LNCaP clone FGC (cell line): ENCODE measurements around the gene MIA3.
"Not testable (repeated sequence)": the region's sequence is repeated elsewhere in the genome, so short reads cannot be mapped to it uniquely, and the experiment has no call there.

Experiments
- DNase-seq: peaks from one replicate; pipeline ENCODE4 v3.0.0-alpha.2; 2011; ENCODE audit warnings: low read depth
- H3K4me3 ChIP-seq: 2 replicates; pipeline ENCODE4 v1.5.1; 2011; ENCODE audit warnings: mild to moderate bottlenecking, low read depth, low read length, control low read depth
- CTCF ChIP-seq: IDR thresholded peaks from 2 replicates; pipeline ENCODE4 v1.5.1; 2012; ENCODE audit warnings: mild to moderate bottlenecking; ENCODE audit not compliant: control insufficient read depth, insufficient read depth; ENCODE audit errors: extremely low read depth

The MIA3 gene

GRCh38 chr1:222601257-222601656 is 16.6 kb upstream of the MIA3 start:
- no peak overlapping the region for H3K4me3 ChIP-seq
- no peak for TF ChIP-seq CTCF
- no peak for DNase-seq

- no peak overlapping the region for H3K4me3 ChIP-seq
- no peak for TF ChIP-seq CTCF
- DNase-seq, result no peak
Observed at GRCh38 chr1:222606757-222607156, 11.1 kb upstream of the MIA3 start.

GRCh38 chr1:222609111-222609510 is 8.8 kb upstream of the MIA3 start:
- not testable (repeated sequence) for DNase-seq, H3K4me3 ChIP-seq

- TF ChIP-seq CTCF, result no peak
- H3K4me3 ChIP-seq, result no peak overlapping the region
- DNase-seq, result no peak
Observed at GRCh38 chr1:222610728-222611127, 7.2 kb upstream of the MIA3 start.

- TF ChIP-seq CTCF, result no peak
- H3K4me3 ChIP-seq, result no peak overlapping the region
- no peak for DNase-seq
Observed at GRCh38 chr1:222613627-222614026, 4.3 kb upstream of the MIA3 start.

- no peak for DNase-seq
- TF ChIP-seq CTCF, result no peak
- H3K4me3 ChIP-seq, result no peak overlapping the region
Observed at GRCh38 chr1:222616525-222616924, 1.4 kb upstream of the MIA3 start.

GRCh38 chr1:222617367-222617951 is 438 bp upstream of the MIA3 start:
- TF ChIP-seq CTCF, result no peak
- peak; percentile 62 for DNase-seq
- H3K4me3 ChIP-seq, result peak overlapping the region; percentile 37
